ENCODE measurements around the gene CDIPT.

The CDIPT gene

DNA sequence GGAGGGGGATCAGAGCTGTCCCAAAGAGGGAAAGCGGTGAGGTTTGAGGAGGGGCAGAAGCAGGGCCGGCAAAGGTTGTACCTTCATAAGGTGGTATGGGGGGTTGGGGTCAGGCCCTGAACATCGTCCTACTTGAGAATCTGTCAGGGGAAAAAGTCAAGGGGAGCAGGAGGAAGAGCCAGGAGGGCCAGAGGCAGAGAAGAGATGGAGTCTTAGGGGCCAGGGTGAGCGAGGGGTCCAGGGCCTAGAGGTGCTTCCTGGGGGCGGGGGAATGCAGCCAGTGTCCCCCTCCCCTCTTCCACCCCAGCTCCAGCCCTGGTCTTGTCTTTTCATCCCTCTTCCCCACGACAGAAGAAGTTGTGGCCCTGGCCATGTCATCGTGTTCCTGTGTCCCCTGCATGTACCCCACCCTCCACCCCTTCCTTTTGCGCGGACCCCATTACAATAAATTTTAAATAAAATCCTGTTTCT lies 52.3 kb downstream of the CDIPT start:
- no peak for DNase-seq (ENCODE audit: low read depth in 2 of 2)

DNA sequence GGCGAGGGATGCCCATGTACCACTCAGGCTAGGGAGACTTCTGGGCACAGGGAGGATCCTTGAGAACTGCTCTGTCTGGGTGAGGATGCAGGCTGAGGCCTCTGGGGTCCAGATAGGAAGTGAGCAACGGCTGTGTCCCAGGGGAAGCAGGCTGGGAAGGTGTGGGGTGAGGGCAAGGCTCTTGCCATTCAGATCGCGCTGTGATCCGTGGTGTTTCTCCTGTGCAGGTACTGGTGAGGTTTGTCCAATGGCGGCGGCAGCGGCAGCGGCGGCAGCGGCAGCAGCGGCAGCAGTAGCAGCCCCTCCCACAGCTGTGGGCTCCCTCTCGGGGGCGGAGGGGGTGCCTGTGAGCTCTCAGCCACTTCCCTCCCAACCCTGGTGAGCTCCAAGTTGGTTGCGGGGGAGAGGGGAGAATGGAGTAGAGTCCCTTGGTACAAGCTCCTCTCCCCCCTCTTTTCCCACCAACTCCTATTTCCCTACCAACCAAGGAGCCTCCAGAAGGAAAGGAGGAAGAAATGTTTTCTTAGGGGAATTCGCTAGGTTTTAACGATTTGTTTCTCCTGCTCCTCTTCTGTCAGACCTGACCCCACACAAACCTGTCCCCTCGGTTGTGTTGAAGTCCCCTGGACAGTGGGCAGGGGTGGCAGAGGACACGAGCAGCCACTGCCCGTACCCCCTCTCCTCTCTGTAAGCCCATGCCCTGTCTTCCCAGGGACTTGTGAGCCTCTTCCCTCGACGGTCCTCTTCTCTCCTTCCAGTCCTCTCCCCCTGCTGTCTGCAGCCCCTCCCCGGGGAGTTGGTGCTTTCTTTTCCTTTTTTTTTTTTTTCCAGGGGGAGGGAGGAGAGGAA lies 53.0 kb downstream of the CDIPT start:
- peak in 1 of 2 donors; percentile 57 for DNase-seq (ENCODE audit: low read depth in 2 of 2)

- no peak for DNase-seq (ENCODE audit: low read depth in 2 of 2)
Measured at GRCh38 chr16:29809031-29809747, 53.8 kb downstream of the CDIPT start.

Measured in stimulated activated CD8-positive, alpha-beta memory T cell treated with anti-CD3 and anti-CD28 coated beads, Interleukin-7, amount 100 ng/mL, for 4 hours (primary cell).